ENCODE data around the gene KCNQ5. TPM values are rescaled to one million over a fixed set of nuclear protein-coding genes. Genes with fewer than 3 reads are reported as not detected.

The KCNQ5 gene
- total RNA-seq, 1 donor from 2014 or later: 0.11 TPM

GRCh38 chr6:73086726-73087125, 464.9 kb downstream of the KCNQ5 start:
- Histone ChIP-seq H3K36me3 (no peaks in the 10 kb centered on the region), H3K4me1 (no peaks in the 10 kb centered on the region), H3K27me3 (ENCODE audit: low read depth) (no peaks in the 10 kb centered on the region), H3K27ac (replicated peaks) (no peak overlapping the region), H3K9me3 (replicated peaks) (peaks cover 18% of the 10 kb centered on the region), H3K4me3 (no peak overlapping the region)
- TF ChIP-seq, protein P1, sequence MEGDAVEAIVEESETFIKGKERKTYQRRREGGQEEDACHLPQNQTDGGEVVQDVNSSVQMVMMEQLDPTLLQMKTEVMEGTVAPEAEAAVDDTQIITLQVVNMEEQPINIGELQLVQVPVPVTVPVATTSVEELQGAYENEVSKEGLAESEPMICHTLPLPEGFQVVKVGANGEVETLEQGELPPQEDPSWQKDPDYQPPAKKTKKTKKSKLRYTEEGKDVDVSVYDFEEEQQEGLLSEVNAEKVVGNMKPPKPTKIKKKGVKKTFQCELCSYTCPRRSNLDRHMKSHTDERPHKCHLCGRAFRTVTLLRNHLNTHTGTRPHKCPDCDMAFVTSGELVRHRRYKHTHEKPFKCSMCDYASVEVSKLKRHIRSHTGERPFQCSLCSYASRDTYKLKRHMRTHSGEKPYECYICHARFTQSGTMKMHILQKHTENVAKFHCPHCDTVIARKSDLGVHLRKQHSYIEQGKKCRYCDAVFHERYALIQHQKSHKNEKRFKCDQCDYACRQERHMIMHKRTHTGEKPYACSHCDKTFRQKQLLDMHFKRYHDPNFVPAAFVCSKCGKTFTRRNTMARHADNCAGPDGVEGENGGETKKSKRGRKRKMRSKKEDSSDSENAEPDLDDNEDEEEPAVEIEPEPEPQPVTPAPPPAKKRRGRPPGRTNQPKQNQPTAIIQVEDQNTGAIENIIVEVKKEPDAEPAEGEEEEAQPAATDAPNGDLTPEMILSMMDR (IDR thresholded peaks at IDR 0.05; ENCODE audit: borderline replicate concordance): no peak
- intact Hi-C loops (cut with micrococcal nuclease): no loop called here
- DNase-seq: no peak

DNA sequence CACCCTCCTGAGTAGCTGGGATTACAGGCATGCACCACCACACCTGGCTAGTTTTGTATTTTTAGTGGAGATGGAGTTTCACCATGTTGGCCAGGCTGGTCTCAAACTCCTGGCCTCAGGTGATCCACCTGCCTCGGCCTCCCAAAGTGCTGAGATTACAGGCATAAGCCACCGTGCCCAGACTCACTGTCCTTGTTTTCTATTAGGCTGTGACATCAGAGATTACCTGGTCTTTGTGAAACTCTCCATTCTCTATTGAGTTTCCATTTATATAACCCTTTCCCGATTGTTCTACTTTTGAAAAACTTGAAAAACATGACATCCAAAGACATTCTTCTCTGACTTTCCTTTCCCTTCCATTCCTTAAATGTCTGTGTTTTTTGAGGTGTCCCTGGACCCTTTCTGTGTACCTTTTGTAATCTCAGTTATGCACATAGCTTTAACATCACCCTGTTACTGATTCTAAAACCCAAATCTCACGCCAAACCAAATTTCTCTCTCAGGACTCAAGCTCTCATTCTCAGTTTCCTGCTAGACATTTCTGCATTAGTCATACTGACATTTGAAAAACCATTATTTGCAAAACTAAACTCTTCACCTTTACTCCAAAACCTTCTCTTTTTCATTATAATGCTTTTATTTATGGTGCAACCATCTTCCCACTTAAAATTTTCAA, 466.4 kb downstream of the KCNQ5 start:
- TF ChIP-seq, protein P1 (IDR thresholded peaks at IDR 0.05; ENCODE audit: borderline replicate concordance): no peak
- Histone ChIP-seq H3K36me3 (no peaks in the 10 kb centered on the region), H3K4me1 (no peaks in the 10 kb centered on the region), H3K27me3 (ENCODE audit: low read depth) (no peaks in the 10 kb centered on the region), H3K27ac (replicated peaks) (no peak overlapping the region), H3K4me3 (no peak overlapping the region), H3K9me3 (replicated peaks) (peaks cover 27% of the 10 kb centered on the region)
- DNase-seq: no peak
- intact Hi-C loops (cut with micrococcal nuclease): no loop called here

- DNase-seq: no peak
- no peaks in the 10 kb centered on the region for H3K4me1 ChIP-seq
- H3K9me3 ChIP-seq (replicated peaks): peaks cover 26% of the 10 kb centered on the region
- H3K27ac ChIP-seq (replicated peaks): no peak overlapping the region
- no peaks in the 10 kb centered on the region for H3K27me3 ChIP-seq (ENCODE audit: low read depth)
- no peak overlapping the region for H3K4me3 ChIP-seq
- TF ChIP-seq, protein P1 (IDR thresholded peaks at IDR 0.05; ENCODE audit: borderline replicate concordance): no peak
- intact Hi-C loops (cut with micrococcal nuclease): no loop called here
- no peaks in the 10 kb centered on the region for H3K36me3 ChIP-seq
These were observed 483.1 kb downstream of the KCNQ5 start for GRCh38 chr6:73104921-73105320.

DNA sequence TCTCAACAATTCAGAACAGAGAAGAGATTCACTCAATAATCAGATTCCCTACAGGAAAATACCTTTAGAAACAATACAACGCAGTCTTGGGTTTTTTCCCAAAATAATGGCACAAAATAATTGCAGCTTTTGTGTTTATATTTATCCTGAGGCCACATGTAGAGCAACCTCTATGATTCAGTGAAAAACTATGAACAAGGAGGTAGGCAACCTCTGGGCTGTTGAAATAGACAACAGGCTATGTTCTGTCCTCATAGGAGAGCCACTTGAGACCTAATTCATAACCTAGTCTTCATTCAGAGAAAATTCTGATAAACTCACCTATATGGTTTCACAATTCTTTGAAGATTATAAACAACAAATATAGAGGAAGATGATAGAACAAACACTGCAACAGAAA, 485.2 kb downstream of the KCNQ5 start:
- H3K27me3 ChIP-seq (ENCODE audit: low read depth): no peaks in the 10 kb centered on the region
- no peaks in the 10 kb centered on the region for H3K36me3 ChIP-seq
- DNase-seq: no peak
- TF ChIP-seq, protein P1 (IDR thresholded peaks at IDR 0.05; ENCODE audit: borderline replicate concordance): no peak
- H3K4me1 ChIP-seq: no peaks in the 10 kb centered on the region
- intact Hi-C loops (cut with micrococcal nuclease): no loop called here
- no peak overlapping the region for H3K27ac ChIP-seq (replicated peaks)
- no peak overlapping the region for H3K4me3 ChIP-seq
- peaks cover 7% of the 10 kb centered on the region for H3K9me3 ChIP-seq (replicated peaks)

DNA sequence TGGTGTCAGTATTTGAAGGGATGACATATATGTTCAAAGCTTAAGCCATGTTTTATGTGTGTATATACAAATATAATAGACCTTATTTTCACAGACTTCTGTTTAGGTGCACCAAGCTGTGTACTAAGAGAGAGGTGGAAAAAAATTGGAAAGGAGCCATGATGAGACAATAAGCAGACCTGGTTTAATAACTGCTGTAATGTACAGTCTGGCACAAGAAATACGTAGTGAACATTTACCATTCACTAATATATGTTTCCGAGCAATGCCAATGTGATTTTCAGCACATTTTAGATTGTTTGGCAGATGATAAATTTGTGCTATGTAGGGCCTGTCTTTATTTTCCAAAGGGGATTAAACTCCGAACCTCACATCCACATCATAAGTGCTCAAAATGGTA, 487.1 kb downstream of the KCNQ5 start:
- no peaks in the 10 kb centered on the region for H3K4me1 ChIP-seq
- no peaks in the 10 kb centered on the region for H3K9me3 ChIP-seq (replicated peaks)
- H3K36me3 ChIP-seq: no peaks in the 10 kb centered on the region
- H3K27me3 ChIP-seq (ENCODE audit: low read depth): no peaks in the 10 kb centered on the region
- TF ChIP-seq, protein P1 (IDR thresholded peaks at IDR 0.05; ENCODE audit: borderline replicate concordance): no peak
- no peak overlapping the region for H3K4me3 ChIP-seq
- intact Hi-C loops (cut with micrococcal nuclease): no loop called here
- H3K27ac ChIP-seq (replicated peaks): no peak overlapping the region
- no peak for DNase-seq
